Activated T-helper 17 cell treated with anti-CD3 and anti-CD28 coated beads, Interleukin-2, amount 50 U/mL, for 72 hours (primary cell): ENCODE data around the gene IFI27L1. TPM values are rescaled to one million over a fixed set of nuclear protein-coding genes. Genes with fewer than 3 reads are reported as not detected.
A peak's percentile ranks its signal among the peaks of the same experiment; 100 is the strongest.

Experiments
- ATAC-seq: fragments of 150-1000 bp; cut with Tn5 transposase; replicated peaks from 2 replicates; pipeline ENCODE4 v1.10.0; 2021; ENCODE audit warnings: mild to moderate bottlenecking, moderate library complexity
- H3K27ac Mint-ChIP-seq: one replicate; pipeline ENCODE4 v1.8.0; 2022; ENCODE audit warnings: mixed read lengths
- H3K27me3 Mint-ChIP-seq: one replicate; pipeline ENCODE4 v1.8.0; 2022; ENCODE audit warnings: mixed read lengths
- H3K36me3 Mint-ChIP-seq: one replicate; pipeline ENCODE4 v1.8.0; 2022; ENCODE audit warnings: low read depth, mild to moderate bottlenecking, mixed read lengths
- H3K4me1 Mint-ChIP-seq: one replicate; pipeline ENCODE4 v1.8.0; 2022; ENCODE audit warnings: mixed read lengths
- H3K4me3 Mint-ChIP-seq: one replicate; pipeline ENCODE4 v1.8.0; 2022; ENCODE audit warnings: mild to moderate bottlenecking, mixed read lengths
- H3K9me3 Mint-ChIP-seq: one replicate; pipeline ENCODE4 v1.8.0; 2022; ENCODE audit warnings: mixed read lengths
- total RNA-seq, 2 donors: library from RNA; stranded (reverse); gene quantifications; one replicate each; pipeline ENCODE4 v1.2.3, GENCODE V29; 2022

Gene IFI27L1
- total RNA-seq, result 10 to 100 TPM; 34.5 to 35.4 TPM

GRCh38 chr14:94080621-94081385, at the start of gene IFI27L1, which contains the start of gene DDX24:
Gene IFI27L1, plus strand, starts transcription at chr14:94081310. Its CDS starts 15,628 bp downstream, at chr14:94096938.
Gene DDX24, minus strand, starts transcription at chr14:94081202. Its CDS starts 1,460 bp downstream, at chr14:94079742.
- peak within 1 kb of the TSS; percentile 99 for H3K27ac Mint-ChIP-seq
- ATAC-seq, result peak; percentile 98

GRCh38 chr14:94031883-94032279, 49.2 kb upstream of the IFI27L1 start:
- Mint-ChIP-seq H3K4me3 (no peak overlapping the region), H3K9me3 (no peaks in the 10 kb centered on the region), H3K4me1 (peaks cover 16% of the 10 kb centered on the region), H3K27me3 (no peaks in the 10 kb centered on the region), H3K27ac (no peak overlapping the region), H3K36me3 (no peaks in the 10 kb centered on the region)
- no peak for ATAC-seq

More at GRCh38 chr14:94080621-94081385, at the start of gene IFI27L1, which contains the start of gene DDX24:
- no peaks in the 10 kb centered on the region for H3K27me3 Mint-ChIP-seq
- peaks cover 31% of the 10 kb centered on the region for H3K4me1 Mint-ChIP-seq
- H3K4me3 Mint-ChIP-seq, result peak within 1 kb of the TSS; percentile 87
- peaks cover 59% of the 10 kb centered on the region for H3K36me3 Mint-ChIP-seq
- H3K9me3 Mint-ChIP-seq, result no peaks in the 10 kb centered on the region

- H3K36me3 Mint-ChIP-seq, result no peaks in the 10 kb centered on the region
- no peaks in the 10 kb centered on the region for H3K9me3 Mint-ChIP-seq
- no peak overlapping the region for H3K27ac Mint-ChIP-seq
- peaks cover 5% of the 10 kb centered on the region for H3K4me1 Mint-ChIP-seq
- ATAC-seq, result no peak
- H3K27me3 Mint-ChIP-seq, result no peaks in the 10 kb centered on the region
- H3K4me3 Mint-ChIP-seq, result no peak overlapping the region
Observed at GRCh38 chr14:94034886-94035285, 46.2 kb upstream of the IFI27L1 start.

DNA sequence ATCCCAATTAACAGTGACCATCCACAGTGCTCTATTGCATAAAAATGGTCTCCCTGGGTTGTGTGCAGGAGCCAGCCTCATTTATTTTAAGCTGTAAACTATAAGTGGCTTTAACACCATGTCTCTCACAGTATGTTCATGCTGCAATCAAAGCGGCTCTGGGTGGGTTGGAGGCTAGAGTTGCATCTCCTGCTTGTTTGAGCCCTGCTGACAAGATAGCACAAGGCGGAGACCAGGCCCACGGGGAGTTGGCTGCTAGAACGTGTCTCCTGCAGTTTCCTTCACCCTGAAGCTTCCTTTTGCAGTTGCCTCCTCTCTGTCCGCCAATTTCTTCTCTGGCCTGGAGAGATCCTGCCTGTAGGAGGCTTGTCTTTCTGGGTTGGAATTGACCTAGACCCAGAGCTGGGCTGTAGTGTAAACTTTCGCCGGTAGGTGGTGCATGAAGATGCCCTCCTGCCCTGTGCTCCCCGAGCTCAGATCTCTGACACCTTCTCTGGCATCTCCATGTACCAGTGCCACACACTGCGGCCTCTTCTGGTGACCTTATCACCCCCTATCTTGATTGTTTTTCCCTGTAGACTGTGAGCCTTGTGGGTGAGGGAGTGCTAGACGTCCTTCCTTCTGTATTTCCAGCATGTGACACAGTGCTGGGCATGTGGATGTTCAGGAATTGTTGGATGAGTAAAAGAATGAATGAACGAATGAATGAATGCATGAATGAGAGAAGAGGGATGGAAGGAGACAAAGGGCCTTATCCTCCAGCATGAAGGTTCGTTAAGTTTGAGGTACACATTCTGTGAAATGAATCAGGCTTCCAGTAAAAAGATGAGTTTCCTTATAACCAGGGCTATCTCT, 44.6 kb upstream of the IFI27L1 start:
- H3K27ac Mint-ChIP-seq, result peak overlapping the region; percentile 37
- no peaks in the 10 kb centered on the region for H3K9me3 Mint-ChIP-seq

GRCh38 chr14:94037954-94038353, 43.2 kb upstream of the IFI27L1 start:
- Mint-ChIP-seq H3K4me1 (peaks cover 5% of the 10 kb centered on the region), H3K9me3 (no peaks in the 10 kb centered on the region), H3K27me3 (no peaks in the 10 kb centered on the region)

More for the DNA sequence above, 44.6 kb upstream of the IFI27L1 start:
- ATAC-seq, result peak; percentile 97
- no peak overlapping the region for H3K4me3 Mint-ChIP-seq
- peaks cover 5% of the 10 kb centered on the region for H3K4me1 Mint-ChIP-seq
- H3K27me3 Mint-ChIP-seq, result no peaks in the 10 kb centered on the region
- peaks cover under 1% of the 10 kb centered on the region for H3K36me3 Mint-ChIP-seq

GRCh38 chr14:94038510-94038909, 42.6 kb upstream of the IFI27L1 start:
- H3K9me3 Mint-ChIP-seq, result no peaks in the 10 kb centered on the region
- peaks cover 5% of the 10 kb centered on the region for H3K4me1 Mint-ChIP-seq
- ATAC-seq, result no peak
- peaks cover 5% of the 10 kb centered on the region for H3K36me3 Mint-ChIP-seq
- H3K27me3 Mint-ChIP-seq, result no peaks in the 10 kb centered on the region
- no peak overlapping the region for H3K4me3 Mint-ChIP-seq
- H3K27ac Mint-ChIP-seq, result no peak overlapping the region

More at GRCh38 chr14:94037954-94038353, 43.2 kb upstream of the IFI27L1 start:
- Mint-ChIP-seq H3K36me3 (peaks cover 5% of the 10 kb centered on the region), H3K27ac (no peak overlapping the region), H3K4me3 (no peak overlapping the region)
- no peak for ATAC-seq

DNA sequence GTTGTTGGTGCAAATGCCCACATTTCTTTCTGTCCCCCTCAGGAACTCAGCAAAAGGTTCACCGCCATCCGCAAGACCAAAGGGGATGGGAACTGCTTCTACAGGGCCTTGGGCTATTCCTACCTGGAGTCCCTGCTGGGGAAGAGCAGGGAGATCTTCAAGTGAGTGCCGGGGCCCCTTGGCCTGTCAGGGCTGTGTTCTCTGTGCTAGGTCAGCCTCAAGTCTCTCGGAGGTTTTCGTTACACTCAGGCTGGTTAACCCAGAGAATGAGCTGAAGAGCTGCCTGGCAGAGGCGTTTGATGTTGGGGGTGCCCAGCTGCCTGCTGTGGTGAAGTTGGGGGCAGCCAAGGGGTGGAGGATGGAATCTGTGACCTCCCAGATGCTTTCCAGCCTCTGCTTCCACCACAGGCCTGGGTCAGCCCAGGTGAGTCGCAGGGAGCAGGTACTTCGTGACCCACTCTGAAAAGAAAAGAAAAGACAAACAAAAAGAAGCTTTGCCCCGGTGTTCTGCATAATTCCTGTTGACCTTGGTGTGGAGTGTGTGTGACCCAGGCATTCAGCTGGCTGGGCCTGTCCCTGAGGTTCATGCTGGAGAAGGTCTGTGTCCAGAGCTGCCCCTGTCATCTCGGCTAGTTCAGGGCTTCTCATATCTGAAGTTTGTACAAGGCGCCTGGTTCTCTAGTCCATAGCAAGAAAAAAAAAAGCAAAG, 42.0 kb upstream of the IFI27L1 start:
- peaks cover 5% of the 10 kb centered on the region for H3K36me3 Mint-ChIP-seq
- no peak overlapping the region for H3K4me3 Mint-ChIP-seq
- no peak for ATAC-seq
- no peaks in the 10 kb centered on the region for H3K9me3 Mint-ChIP-seq
- peaks cover 5% of the 10 kb centered on the region for H3K4me1 Mint-ChIP-seq
- no peaks in the 10 kb centered on the region for H3K27me3 Mint-ChIP-seq
- H3K27ac Mint-ChIP-seq, result peak overlapping the region; percentile 32

- H3K9me3 Mint-ChIP-seq, result no peaks in the 10 kb centered on the region
- no peaks in the 10 kb centered on the region for H3K27me3 Mint-ChIP-seq
- peaks cover 5% of the 10 kb centered on the region for H3K4me1 Mint-ChIP-seq
- H3K36me3 Mint-ChIP-seq, result peaks cover 12% of the 10 kb centered on the region
- H3K27ac Mint-ChIP-seq, result no peak overlapping the region
- ATAC-seq, result no peak
- no peak overlapping the region for H3K4me3 Mint-ChIP-seq
Observed at GRCh38 chr14:94040247-94040646, 40.9 kb upstream of the IFI27L1 start.

GRCh38 chr14:94040796-94041195, 40.3 kb upstream of the IFI27L1 start:
- H3K4me3 Mint-ChIP-seq, result no peak overlapping the region
- peaks cover 17% of the 10 kb centered on the region for H3K36me3 Mint-ChIP-seq
- H3K9me3 Mint-ChIP-seq, result no peaks in the 10 kb centered on the region
- no peak for ATAC-seq
- H3K27ac Mint-ChIP-seq, result no peak overlapping the region
- no peaks in the 10 kb centered on the region for H3K27me3 Mint-ChIP-seq
- peaks cover 5% of the 10 kb centered on the region for H3K4me1 Mint-ChIP-seq

DNA sequence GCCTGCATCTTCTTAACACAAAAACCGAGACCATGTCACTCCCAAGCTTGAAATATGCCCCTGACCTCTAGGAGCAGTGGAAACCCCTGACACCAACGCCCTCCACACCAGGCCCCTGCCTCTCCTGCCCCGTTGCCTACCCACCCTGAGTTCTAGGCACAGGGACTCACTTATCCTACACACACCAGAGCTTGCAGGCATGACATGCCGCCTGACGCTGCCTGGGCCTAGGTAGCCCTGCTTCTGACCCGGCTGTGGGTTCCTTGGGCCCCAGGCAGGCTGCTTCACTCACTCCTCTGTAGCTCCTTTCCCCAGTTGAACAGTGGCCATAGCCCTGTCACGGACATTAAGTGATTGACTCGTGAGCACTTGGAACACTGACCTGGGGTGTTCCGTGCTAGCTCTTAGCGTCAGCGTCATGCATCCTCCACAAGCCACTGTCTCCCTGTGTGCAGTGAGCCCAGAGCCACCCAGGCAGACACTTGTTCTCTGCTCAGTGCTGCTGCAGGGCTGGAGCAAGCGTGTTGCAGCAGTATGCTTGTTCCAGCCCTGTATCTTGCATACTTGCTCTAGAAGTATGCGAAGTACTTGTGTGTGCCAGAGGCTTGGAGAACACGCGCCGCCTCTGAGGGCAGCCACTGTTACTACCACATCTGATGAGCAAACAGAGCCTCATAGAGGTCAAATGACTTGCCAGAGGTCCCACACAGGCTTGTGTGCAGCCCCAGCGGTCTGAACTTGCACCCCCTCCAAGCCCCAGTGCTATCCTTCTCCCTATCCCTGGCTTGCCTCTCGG, 39.4 kb upstream of the IFI27L1 start:
- Mint-ChIP-seq H3K4me3 (no peak overlapping the region), H3K27ac (peak overlapping the region; percentile 75), H3K9me3 (no peaks in the 10 kb centered on the region), H3K36me3 (peaks cover 23% of the 10 kb centered on the region), H3K27me3 (no peaks in the 10 kb centered on the region), H3K4me1 (peaks cover 2% of the 10 kb centered on the region)
- ATAC-seq, result no peak

GRCh38 chr14:94042433-94043091, 38.5 kb upstream of the IFI27L1 start:
- ATAC-seq, result no peak
- Mint-ChIP-seq H3K27ac (peak overlapping the region; percentile 12), H3K27me3 (no peaks in the 10 kb centered on the region)

GRCh38 chr14:94043111-94043755, 37.9 kb upstream of the IFI27L1 start:
- no peaks in the 10 kb centered on the region for H3K4me1 Mint-ChIP-seq
- no peak for ATAC-seq
- H3K9me3 Mint-ChIP-seq, result no peaks in the 10 kb centered on the region
- no peaks in the 10 kb centered on the region for H3K27me3 Mint-ChIP-seq
- H3K36me3 Mint-ChIP-seq, result peaks cover 38% of the 10 kb centered on the region
- no peak overlapping the region for H3K4me3 Mint-ChIP-seq
- peak overlapping the region; percentile 12 for H3K27ac Mint-ChIP-seq

More at GRCh38 chr14:94042433-94043091, 38.5 kb upstream of the IFI27L1 start:
- H3K4me1 Mint-ChIP-seq, result no peaks in the 10 kb centered on the region
- no peaks in the 10 kb centered on the region for H3K9me3 Mint-ChIP-seq
- H3K4me3 Mint-ChIP-seq, result no peak overlapping the region
- H3K36me3 Mint-ChIP-seq, result peaks cover 31% of the 10 kb centered on the region
